ENCODE data around the gene H19. TPM values are rescaled to one million over a fixed set of nuclear protein-coding genes. Genes with fewer than 3 reads are reported as not detected.

H19 gene
- total and polyA plus RNA-seq, 2 of the 8 experiments (the other 6 are each of a cell fraction or from before 2014, with no cell fraction given): 5.2 to 10.0 TPM

- Histone ChIP-seq H3K23me2 (ENCODE audit: low read depth, low read length) (no peaks in the 10 kb centered on the region), H3K9me3 (ENCODE audit: insufficient read depth in 2 of 2, low read depth in 1 of 2, low read length in 1 of 2) (no peaks in the 10 kb centered on the region), H3K23ac (ENCODE audit: insufficient read length) (no peak overlapping the region), H2BK20ac (ENCODE audit: low read length) (no peak overlapping the region), H3K4me2 (ENCODE audit: insufficient read depth in 1 of 2, low read depth in 2 of 2, low read length in 2 of 2) (no peak overlapping the region), H2AFZ (ENCODE audit: low read length) (no peak overlapping the region), H3K79me2 (ENCODE audit: control insufficient read depth in 1 of 2, insufficient read depth in 2 of 2, low read length in 2 of 2) (no peaks in the 10 kb centered on the region), H2AK5ac (ENCODE audit: low read depth, low read length) (no peak overlapping the region), H2BK15ac (ENCODE audit: low read length) (no peak overlapping the region), H3K27ac (ENCODE audit: low read depth, low read length) (no peak overlapping the region), H3K36me3 (ENCODE audit: control insufficient read depth in 2 of 4, insufficient read depth in 4 of 4, low read length in 3 of 4) (no peaks in the 10 kb centered on the region), H4K91ac (replicated peaks; ENCODE audit: insufficient read length, low read length) (no peak overlapping the region), H2BK12ac (ENCODE audit: low read depth, low read length) (no peak overlapping the region), H3K14ac (ENCODE audit: insufficient read length) (no peak overlapping the region), H2BK120ac (replicated peaks; ENCODE audit: low read depth, low read length) (no peak overlapping the region), H3K4me3 (ENCODE audit: extremely low read depth in 1 of 4, insufficient read depth in 2 of 4, low read depth in 3 of 4, low read length in 4 of 4) (no peak overlapping the region), H4K5ac (ENCODE audit: insufficient read length, low read depth, low read length) (no peak overlapping the region), H3K79me1 (ENCODE audit: low read depth, low read length) (no peaks in the 10 kb centered on the region), H4K20me1 (replicated peaks in 1 of 2; ENCODE audit: control insufficient read depth in 1 of 2, insufficient read depth in 2 of 2, low read length in 2 of 2) (no peaks in the 10 kb centered on the region), H3K56ac (replicated peaks; ENCODE audit: insufficient read length, low read depth, low read length) (no peak overlapping the region), H4K8ac (ENCODE audit: extremely low read depth, insufficient read depth, low read length) (no peak overlapping the region), H3K18ac (ENCODE audit: extremely low read depth, low read length) (no peak overlapping the region), H3K9ac (replicated peaks in 1 of 4; ENCODE audit: extremely low read depth in 1 of 4, low read depth in 3 of 4, low read length in 3 of 4) (no peak overlapping the region), H2BK5ac (ENCODE audit: low read depth, low read length) (no peak overlapping the region), H3K4me1 (replicated peaks in 1 of 4; ENCODE audit: control insufficient read depth in 3 of 4, insufficient read depth in 4 of 4, low read length in 3 of 4) (no peaks in the 10 kb centered on the region), H3K4ac (replicated peaks; ENCODE audit: insufficient read length, low read depth, low read length) (no peak overlapping the region), H3K27me3 (replicated peaks in 1 of 4; ENCODE audit: control insufficient read depth in 3 of 4, extremely low read depth in 1 of 4, insufficient read depth in 3 of 4, low read length in 3 of 4) (no peaks in the 10 kb centered on the region)
- WGBS, 2 experiments (ENCODE audit: extremely low coverage in 1 of 2, insufficient coverage in 1 of 2, insufficient read length in 1 of 2, insufficient replicate concordance in 2 of 2, low coverage in 1 of 2, low lambda C conversion rate in 2 of 2, missing lambda C conversion rate in 1 of 2): no CpG with 5 or more reads among the region's 18 CpGs
- POLR2A ChIA-PET (ENCODE audit: partially characterized antibody): interaction anchor here (0.7 to 1.2 kb wide), 2 partner anchors 9 to 48 kb away, joined by 3 read pairs; no protein-coding TSS in a partner anchor
- TF ChIP-seq E2F6 (IDR thresholded peaks at IDR 0.05) (no peak), USF2 (IDR thresholded peaks at IDR 0.05; ENCODE audit: low read length) (no peak), KDM4A (IDR thresholded peaks at IDR 0.05; ENCODE audit: low read depth, low read length, severe bottlenecking) (no peak), ATF3 (IDR thresholded peaks at IDR 0.05; ENCODE audit: insufficient read depth, low read depth, low read length) (no peak), POU5F1 (IDR thresholded peaks at IDR 0.05; ENCODE audit: low read depth, low read length) (no peak), ZNF274 (IDR thresholded peaks at IDR 0.05; ENCODE audit: borderline replicate concordance, extremely low read depth, low read length) (no peak)
- DNase-seq (ENCODE audit: low read depth in 1 of 2, low spot score in 2 of 2) (no peak), FAIRE-seq (no peak)
- CTCF ChIA-PET (ENCODE audit: partially characterized antibody): interaction anchor here (0.9 to 18.8 kb wide), 10 partner anchors 8 to 196 kb away, joined by 3 to 416 read pairs (median 4); partner anchors contain the start of gene INS
These were observed 39.3 kb downstream of the H19 start for GRCh38 chr11:1958367-1958766.
